GM23338 (cell line): ENCODE measurements around the gene TPO. TPM values are rescaled to one million over a fixed set of nuclear protein-coding genes. Genes with fewer than 3 reads are reported as not detected.
A peak's percentile ranks its signal among the peaks of the same experiment; 100 is the strongest.

Experiments
- ATAC-seq: fragments of 200-7000 bp; cut with Tn5 transposase; 3 replicates; pipeline ENCODE4 v1.9.1; 2020
- DNase-seq: peaks from one replicate; pipeline ENCODE4 v3.0.0-alpha.2; 2015; ENCODE audit warnings: low spot score
- H2AFZ ChIP-seq: fragments of 200-600 bp; sonication (generic); 2 replicates; pipeline ENCODE4 v1.8.0; 2016; ENCODE audit warnings: antibody characterized with exemption, mild to moderate bottlenecking, moderate library complexity
- H3F3A ChIP-seq: fragments of 200-600 bp; sonication (generic); replicated peaks from 2 replicates; pipeline ENCODE4 v1.8.0; 2017; ENCODE audit warnings: antibody characterized with exemption, mixed run types, low read depth
- H3K27ac ChIP-seq: fragments of 200-600 bp; sonication (generic); 2 replicates; pipeline ENCODE4 v1.6.1; 2016; ENCODE audit warnings: low read depth
- H3K27me3 ChIP-seq: fragments of 200-600 bp; sonication (generic); 2 replicates; pipeline ENCODE4 v1.8.0; 2016; ENCODE audit warnings: mild to moderate bottlenecking, mixed run types, moderate library complexity; ENCODE audit not compliant: insufficient read depth
- H3K36me3 ChIP-seq: fragments of 200-600 bp; sonication (generic); 2 replicates; pipeline ENCODE4 v1.8.0; 2016; ENCODE audit warnings: mild to moderate bottlenecking; ENCODE audit not compliant: insufficient read depth
- H3K4me1 ChIP-seq: fragments of 200-600 bp; sonication (generic); 2 replicates; pipeline ENCODE4 v1.8.0; 2016; ENCODE audit warnings: mild to moderate bottlenecking, moderate library complexity; ENCODE audit not compliant: insufficient read depth
- H3K4me2 ChIP-seq: fragments of 200-600 bp; sonication (generic); 2 replicates; pipeline ENCODE4 v1.7.1; 2017; ENCODE audit warnings: mixed run types
- H3K4me3 ChIP-seq: fragments of 200-600 bp; sonication (generic); 2 replicates; pipeline ENCODE4 v1.6.1; 2016; ENCODE audit warnings: mixed run types
- H3K79me2 ChIP-seq: fragments of 200-600 bp; sonication (generic); replicated peaks from 2 replicates; pipeline ENCODE4 v1.8.0; 2017; ENCODE audit warnings: mild to moderate bottlenecking; ENCODE audit not compliant: insufficient read depth
- H3K9me2 ChIP-seq: fragments of 200-600 bp; sonication (generic); 2 replicates; pipeline ENCODE4 v1.8.0; 2017; ENCODE audit not compliant: insufficient read depth
- H4K20me1 ChIP-seq: fragments of 200-600 bp; sonication (generic); replicated peaks from 2 replicates; pipeline ENCODE4 v1.8.0; 2017; ENCODE audit warnings: mild to moderate bottlenecking; ENCODE audit not compliant: insufficient read depth
- H3K27ac Mint-ChIP-seq: 2 replicates; pipeline ENCODE4 v1.8.0; 2020; ENCODE audit warnings: inconsistent platforms, mild to moderate bottlenecking, moderate library complexity, mixed read lengths
- H3K27me3 Mint-ChIP-seq: 3 replicates; pipeline ENCODE4 v1.8.0; 2022; ENCODE audit warnings: low read depth, mild to moderate bottlenecking, moderate library complexity, mixed read lengths, inconsistent platforms; ENCODE audit not compliant: insufficient read depth, poor library complexity
- H3K36me3 Mint-ChIP-seq: 3 replicates; pipeline ENCODE4 v1.8.0; 2021; ENCODE audit warnings: low read depth, mild to moderate bottlenecking, inconsistent platforms, moderate library complexity, mixed read lengths
- H3K4me1 Mint-ChIP-seq: 3 replicates; pipeline ENCODE4 v1.8.0; 2020; ENCODE audit warnings: mild to moderate bottlenecking, inconsistent platforms, mixed read lengths
- H3K4me3 Mint-ChIP-seq: 3 replicates; pipeline ENCODE4 v1.8.0; 2021; ENCODE audit warnings: moderate library complexity, mild to moderate bottlenecking, inconsistent platforms, mixed read lengths
- H3K9me3 Mint-ChIP-seq: 3 replicates; pipeline ENCODE4 v1.8.0; 2020; ENCODE audit warnings: moderate library complexity, mild to moderate bottlenecking, inconsistent platforms, mixed read lengths
- CREB1 ChIP-seq: fragments of 250-450 bp; sonication (Bioruptor Pico); IDR thresholded peaks from 2 replicates; pipeline ENCODE4 v1.5.0; 2020; ENCODE audit warnings: low read depth, mild to moderate bottlenecking, moderate library complexity
- CTCF ChIP-seq, 2 experiments: fragments of 200-600 bp in 1 of 2; sonication (generic) in 1 of 2; conservative IDR thresholded peaks; 2 replicates each; pipeline versions ENCODE4 v1.5.1 to v1.6.1; 2016 to 2017; ENCODE audit warnings: antibody characterized with exemption in 2 of 2, low read depth in 2 of 2, mild to moderate bottlenecking in 2 of 2, moderate library complexity in 1 of 2
- ETS1 ChIP-seq: IDR thresholded peaks from 2 replicates; pipeline ENCODE4 v1.6.1; 2016; ENCODE audit warnings: antibody characterized with exemption
- EZH2 ChIP-seq: fragments of 200-600 bp; sonication (generic); IDR thresholded peaks from one replicate; pipeline ENCODE4 v1.8.0; 2017; ENCODE audit warnings: antibody characterized with exemption, mild to moderate bottlenecking, low read depth; ENCODE audit not compliant: unreplicated experiment
- EZH2phosphoT487 ChIP-seq: fragments of 200-600 bp; sonication (generic); IDR thresholded peaks from one replicate; pipeline ENCODE4 v1.8.1; 2018; ENCODE audit warnings: antibody characterized with exemption; ENCODE audit not compliant: unreplicated experiment
- JUNB ChIP-seq: IDR thresholded peaks from one replicate; pipeline ENCODE4 v1.6.1; 2016; ENCODE audit warnings: antibody characterized with exemption; ENCODE audit not compliant: unreplicated experiment
- NANOG ChIP-seq: IDR thresholded peaks from 2 replicates; pipeline ENCODE4 v1.6.1; 2016; ENCODE audit warnings: antibody characterized with exemption, borderline replicate concordance
- POLR2AphosphoS5 ChIP-seq: IDR thresholded peaks from 2 replicates; pipeline ENCODE4 v1.6.1; 2016; ENCODE audit warnings: antibody characterized with exemption, low read depth
- REST ChIP-seq: IDR thresholded peaks from one replicate; pipeline ENCODE4 v1.6.1; 2018; ENCODE audit warnings: antibody characterized with exemption; ENCODE audit not compliant: unreplicated experiment
- STAT1 ChIP-seq: IDR thresholded peaks from one replicate; pipeline ENCODE4 v1.6.1; 2016; ENCODE audit warnings: antibody characterized with exemption; ENCODE audit not compliant: unreplicated experiment
- ZNF114 ChIP-seq: fragments of 250-450 bp; sonication (Bioruptor Pico); IDR thresholded peaks from 2 replicates; pipeline ENCODE4 v1.5.0; 2020; ENCODE audit warnings: mild to moderate bottlenecking, moderate library complexity
- ZNF331 ChIP-seq: fragments of 250-450 bp; sonication (Bioruptor Pico); IDR thresholded peaks from 2 replicates; pipeline ENCODE4 v1.5.0; 2020; ENCODE audit warnings: low read depth, mild to moderate bottlenecking, moderate library complexity
- polyA plus RNA-seq: library from polyadenylated mRNA; unstranded; fragments of >200 nt; fragmentation: Nextera tagmentation; extraction: Ambion mirVana; gene quantifications from 2 replicates; pipeline ENCODE4 v1.2.1, GENCODE V29; 2016
- total RNA-seq: library from RNA; depleted of rRNA; stranded (reverse); fragments of >200 nt; shearing (Covaris generic); gene quantifications from 2 replicates; pipeline ENCODE4 v1.2.3, GENCODE V29; 2014

Gene TPO
- total and polyA plus RNA-seq, 2 experiments from 2014 or later, result 0.74 TPM; not detected in 1

DNA sequence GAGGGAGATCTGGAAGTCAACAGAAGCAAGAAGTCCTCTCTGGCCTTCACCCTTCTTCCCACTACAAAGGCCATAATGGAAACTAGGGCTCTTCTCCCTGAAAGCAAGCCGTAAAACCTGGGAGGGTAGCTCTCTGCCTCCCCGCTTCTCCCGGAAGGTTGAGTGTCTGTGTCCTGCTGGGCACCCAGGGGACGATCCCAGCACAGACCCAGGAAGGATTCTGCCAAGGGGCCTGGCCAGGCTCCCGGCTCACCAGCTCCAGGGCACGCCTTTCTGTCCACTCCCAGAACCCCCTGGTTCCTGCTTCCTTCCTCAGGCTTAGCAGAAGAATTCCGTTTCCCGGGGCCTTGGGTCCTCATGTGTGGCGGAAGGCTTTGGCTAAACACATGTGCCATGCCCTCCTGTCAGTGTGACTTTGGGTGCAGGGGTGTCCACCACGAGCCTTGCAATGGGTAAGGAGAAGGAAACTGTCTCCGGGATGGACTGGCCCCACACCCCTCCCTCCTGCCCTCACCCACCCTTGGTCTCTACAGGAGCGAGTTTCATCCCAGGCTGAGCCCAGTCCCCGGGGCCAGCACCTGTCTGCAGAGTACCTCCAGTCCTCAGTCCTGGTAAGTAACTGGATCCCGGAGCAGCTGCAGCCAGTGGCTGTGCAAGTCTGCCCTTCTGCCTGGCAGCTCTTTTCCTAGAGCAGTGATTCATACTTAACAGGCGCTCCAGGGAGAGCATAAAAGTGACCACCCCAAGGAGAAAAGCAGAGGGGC, 135.8 kb downstream of the TPO start:
- Histone ChIP-seq H4K20me1 (no peaks in the 10 kb centered on the region; the same call in 1 of the 2 replicates), H3K36me3 (no peaks in the 10 kb centered on the region), H3K79me2 (no peaks in the 10 kb centered on the region), H3K9me2 (no peaks in the 10 kb centered on the region), H3K4me3 (no peak overlapping the region), H3F3A (no peaks in the 10 kb centered on the region), H3K4me2 (no peak overlapping the region), H3K27me3 (no peaks in the 10 kb centered on the region), H3K27ac (no peak overlapping the region), H2AFZ (no peak overlapping the region), H3K4me1 (no peaks in the 10 kb centered on the region)
- Mint-ChIP-seq H3K9me3 (no peaks in the 10 kb centered on the region), H3K27ac (no peak overlapping the region), H3K27me3 (peaks cover 12% of the 10 kb centered on the region), H3K36me3 (no peaks in the 10 kb centered on the region), H3K4me3 (no peak overlapping the region; the same call in 2 of the 3 replicates), H3K4me1 (peaks cover 8% of the 10 kb centered on the region)
- DNase-seq (no peak), ATAC-seq (no peak)
- TF ChIP-seq STAT1 (no peak), EZH2 (no peak), ZNF331 (no peak), REST (no peak), CREB1 (CRISPR knock-in tag) (no peak), CTCF (conservative IDR thresholded peaks at IDR 0.05; ENCODE audit: low read depth in 2 of 2) (no peak), NANOG (no peak), JUNB (no peak), EZH2phosphoT487 (no peak)

DNA sequence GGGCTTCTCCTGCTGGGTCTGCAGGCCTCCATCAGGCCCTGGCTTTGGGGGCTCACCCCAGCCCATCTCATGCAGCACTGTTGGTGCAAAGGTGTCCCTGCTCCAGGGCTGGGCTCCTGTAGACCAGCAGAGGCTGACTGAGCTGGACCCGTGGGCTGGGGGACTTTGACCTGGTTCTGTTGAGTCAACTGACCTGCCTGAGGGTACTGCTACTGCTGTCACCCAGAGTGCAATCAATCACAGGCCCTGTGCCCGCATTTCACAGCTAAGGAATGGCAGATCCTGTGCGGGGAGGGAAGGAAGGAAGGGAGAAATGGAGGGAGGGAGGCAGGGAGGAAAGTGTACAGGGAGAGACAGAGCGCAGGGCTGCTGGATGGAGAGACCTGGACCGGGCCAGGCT, 136.8 kb downstream of the TPO start:
- DNase-seq (no peak), ATAC-seq (peak; percentile 19)
- H3K27me3 ChIP-seq, result no peaks in the 10 kb centered on the region
- peaks cover 9% of the 10 kb centered on the region for H3K4me1 Mint-ChIP-seq
- peaks cover 12% of the 10 kb centered on the region for H3K27me3 Mint-ChIP-seq
- H3F3A ChIP-seq, result no peaks in the 10 kb centered on the region
- no peak overlapping the region for H2AFZ ChIP-seq
- no peak overlapping the region for H3K4me3 ChIP-seq
- no peaks in the 10 kb centered on the region for H3K4me1 ChIP-seq
- no peaks in the 10 kb centered on the region for H3K9me3 Mint-ChIP-seq
- no peaks in the 10 kb centered on the region for H3K79me2 ChIP-seq
- no peaks in the 10 kb centered on the region for H3K9me2 ChIP-seq
- H3K27ac ChIP-seq, result no peak overlapping the region
- no peak overlapping the region for H3K4me3 Mint-ChIP-seq
- no peak overlapping the region for H3K27ac Mint-ChIP-seq
- H3K36me3 ChIP-seq, result no peaks in the 10 kb centered on the region
- H4K20me1 ChIP-seq, result peaks cover 4% of the 10 kb centered on the region
- no peak overlapping the region for H3K4me2 ChIP-seq
- H3K36me3 Mint-ChIP-seq, result no peaks in the 10 kb centered on the region
- TF ChIP-seq POLR2AphosphoS5, result no peak
- TF ChIP-seq JUNB, result no peak
- TF ChIP-seq EZH2, result no peak
- no peak for TF ChIP-seq REST
- no peak for TF ChIP-seq ZNF114 (CRISPR knock-in tag)
- no peak for TF ChIP-seq ZNF331
- no peak for TF ChIP-seq EZH2phosphoT487
- no peak for TF ChIP-seq CREB1 (CRISPR knock-in tag)
- TF ChIP-seq ETS1, result no peak
- no peak for TF ChIP-seq NANOG
- no peak for TF ChIP-seq STAT1
